NCI-H446 (cell line): ENCODE results near the gene NEK7.

Experiments used
- DNase-seq, 2 experiments: peaks; one replicate each; lab custom pipeline; 2025; lab: John Stamatoyannopoulos, UW

Gene NEK7

GRCh38 chr1:198255784-198256183 is 99.0 kb downstream of the NEK7 start:
- no peak for DNase-seq

DNA sequence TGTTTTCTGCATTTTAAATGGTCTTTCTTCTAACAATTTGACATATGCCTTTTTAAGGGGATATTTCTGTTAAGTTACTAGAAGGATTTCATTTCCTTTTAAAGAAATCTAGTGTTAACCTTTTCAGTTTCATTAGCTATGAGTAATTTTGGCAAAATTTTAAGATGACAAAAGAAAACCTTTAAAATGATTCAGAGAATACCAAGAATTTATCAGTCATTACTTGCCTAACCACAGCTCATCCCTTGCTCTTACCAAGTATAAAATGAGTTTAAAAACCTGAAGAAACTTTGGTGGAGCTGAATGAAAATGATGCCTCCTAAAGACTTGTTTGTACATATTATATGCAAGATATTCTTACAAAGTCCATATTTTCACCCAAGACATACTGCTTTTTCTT is 101.7 kb downstream of the NEK7 start:
- no peak for DNase-seq

GRCh38 chr1:198259333-198260074 is 102.7 kb downstream of the NEK7 start:
- DNase-seq, result no peak

DNA sequence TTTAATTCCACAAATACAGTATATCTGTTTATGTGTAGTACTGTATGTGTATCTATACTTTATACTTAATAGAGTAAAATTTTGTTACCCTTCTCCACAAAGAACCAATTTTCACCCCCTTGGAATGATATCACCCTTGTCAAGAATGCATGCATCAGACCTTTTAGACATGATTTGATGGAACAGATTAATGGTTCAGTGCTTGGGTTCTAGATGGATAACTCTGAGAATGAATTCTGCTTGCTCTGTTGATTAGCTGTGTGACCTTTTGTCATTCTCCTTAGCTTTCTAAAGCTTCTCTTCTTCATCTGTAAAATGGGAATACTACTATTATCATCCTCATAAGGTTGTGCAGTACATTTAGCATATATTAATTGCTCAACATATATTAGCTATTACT is 105.1 kb downstream of the NEK7 start:
- DNase-seq, result no peak

GRCh38 chr1:198263186-198263585 is 106.4 kb downstream of the NEK7 start:
- no peak for DNase-seq

GRCh38 chr1:198264282-198264681 is 107.5 kb downstream of the NEK7 start:
- DNase-seq, result no peak

- no peak for DNase-seq
Measured at GRCh38 chr1:198265073-198265661, 108.4 kb downstream of the NEK7 start.

DNA sequence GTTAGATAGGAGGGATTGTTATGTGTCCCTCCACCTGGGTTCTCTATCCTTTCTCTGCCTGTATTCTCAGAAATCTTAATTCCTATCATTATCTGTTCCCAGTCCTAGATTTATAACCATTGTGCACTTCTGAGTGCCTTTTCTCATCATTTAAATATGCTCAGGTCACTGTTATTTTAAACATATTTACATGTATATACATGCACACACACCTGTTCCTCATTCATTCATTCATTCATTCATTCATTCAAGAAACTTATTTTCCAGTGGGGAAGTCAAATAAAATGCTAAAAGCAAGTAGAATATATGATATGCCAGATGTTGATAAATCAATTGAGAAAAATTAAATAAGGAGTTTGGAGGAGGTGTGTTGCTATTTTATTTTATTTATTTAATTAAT is 110.3 kb downstream of the NEK7 start:
- DNase-seq, result no peak

DNA sequence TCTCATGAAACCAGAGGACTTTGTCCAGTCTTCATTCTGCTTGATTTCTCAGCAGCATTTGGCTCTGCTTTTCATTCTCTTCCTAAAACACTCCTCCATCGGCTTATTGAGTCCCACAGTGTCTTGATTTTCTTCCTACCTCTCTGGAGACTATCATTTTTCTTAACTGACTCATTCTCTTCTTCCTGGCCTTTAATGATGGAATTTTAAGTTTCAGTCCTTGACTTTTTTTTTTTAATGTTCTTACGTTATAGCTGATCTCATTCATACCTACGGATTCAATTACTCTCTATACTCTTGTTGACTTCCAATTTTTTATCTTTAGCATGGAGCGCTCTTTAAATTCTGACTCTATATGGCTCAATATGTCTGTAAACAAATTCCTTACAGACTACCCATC is 111.1 kb downstream of the NEK7 start:
- DNase-seq, result no peak

DNA sequence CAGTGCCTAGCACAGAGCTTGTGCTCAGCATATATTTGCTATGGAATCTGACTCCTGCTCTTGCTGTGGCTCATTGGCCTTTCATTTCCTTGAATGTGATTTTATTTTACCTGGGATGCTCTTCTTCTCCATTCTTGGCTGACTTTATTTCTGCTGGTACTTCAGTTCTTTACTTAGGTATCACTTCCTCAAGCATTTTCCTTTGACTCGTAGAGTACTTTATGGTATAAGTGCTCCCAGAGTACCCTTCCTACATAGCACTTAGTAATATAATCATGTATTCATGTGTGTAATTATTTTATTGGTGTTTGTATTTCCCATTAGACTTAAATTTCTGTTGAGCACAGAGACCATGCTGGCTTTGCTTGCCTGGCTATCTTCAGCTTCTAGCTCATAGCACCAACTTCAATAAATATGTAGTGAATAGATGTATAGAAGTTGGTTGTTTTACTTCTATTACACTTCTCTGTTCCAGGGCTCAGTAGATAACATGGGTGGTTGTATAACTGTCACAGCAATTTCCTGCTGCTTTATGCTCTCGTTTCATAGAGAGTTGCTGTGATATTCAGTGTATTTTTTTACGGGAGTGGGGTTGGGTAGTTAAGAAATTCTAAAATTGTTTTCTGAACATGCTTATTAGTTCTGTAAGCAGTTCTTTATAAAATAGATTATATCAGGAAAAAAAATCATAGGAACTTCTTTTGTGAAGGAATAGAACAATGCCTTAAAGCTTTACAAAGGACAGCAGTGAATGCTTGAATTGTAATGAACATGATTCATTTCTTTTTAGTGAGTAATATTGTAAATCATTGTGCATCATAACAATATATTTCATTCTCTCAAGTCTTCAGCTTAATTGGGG is 112.2 kb downstream of the NEK7 start:
- DNase-seq, result no peak

DNA sequence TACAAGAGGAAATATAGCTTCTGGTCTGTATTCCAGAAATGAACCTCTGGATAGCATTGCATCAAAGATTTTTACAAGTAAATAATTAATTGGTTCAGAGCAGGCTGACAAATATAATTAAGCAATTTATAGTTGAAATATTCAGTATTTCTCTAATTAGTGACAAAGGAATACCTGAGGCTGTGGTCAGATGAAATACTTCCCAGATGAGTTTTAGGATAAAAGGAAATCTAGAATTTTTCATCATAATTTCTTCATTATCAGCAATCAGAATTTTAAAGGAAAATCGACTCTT is 112.8 kb downstream of the NEK7 start:
- no peak for DNase-seq

DNA sequence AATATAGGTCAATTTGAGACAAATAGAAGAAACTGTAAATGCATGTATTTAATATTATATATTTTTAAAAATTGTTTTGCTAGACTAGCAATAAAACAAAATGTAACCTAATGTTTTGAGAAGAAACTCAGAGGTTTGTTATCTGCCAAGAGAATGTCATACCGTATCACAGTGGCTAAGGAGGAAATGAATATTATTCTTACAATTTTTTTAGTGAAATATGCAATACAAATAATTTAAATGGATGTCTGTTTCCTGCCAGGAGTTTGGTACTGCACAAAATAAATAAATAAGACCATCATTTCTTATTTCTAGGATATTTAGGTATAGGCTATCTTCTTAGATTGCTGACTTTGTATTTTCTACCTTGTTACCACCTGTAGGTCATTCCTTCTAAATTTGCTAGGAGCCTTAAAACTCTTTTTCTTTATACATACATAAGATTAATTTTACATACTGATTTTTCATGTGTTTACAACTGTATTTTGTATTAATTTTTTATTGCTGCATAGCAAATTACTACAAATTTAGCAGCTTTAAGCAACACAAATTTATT is 113.6 kb downstream of the NEK7 start:
- DNase-seq, result no peak

DNA sequence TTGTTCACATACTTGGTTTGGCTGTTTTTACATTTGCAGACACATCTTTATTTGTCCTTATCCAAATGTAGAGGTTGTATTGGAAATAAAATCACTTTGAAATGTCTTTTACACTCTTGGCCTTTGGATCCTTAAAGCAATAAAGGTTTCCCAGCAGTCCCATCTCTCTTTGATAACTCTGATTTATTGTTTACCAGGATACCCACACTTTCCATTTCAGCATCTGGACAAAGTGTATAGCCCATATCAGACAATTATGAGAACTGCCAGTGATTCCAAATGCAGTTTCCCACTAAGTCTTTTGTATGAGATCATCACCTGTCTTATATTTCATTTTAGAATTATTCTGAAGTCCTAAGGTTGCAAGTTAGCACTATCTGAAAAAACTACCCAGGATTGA is 114.7 kb downstream of the NEK7 start:
- no peak for DNase-seq

DNA sequence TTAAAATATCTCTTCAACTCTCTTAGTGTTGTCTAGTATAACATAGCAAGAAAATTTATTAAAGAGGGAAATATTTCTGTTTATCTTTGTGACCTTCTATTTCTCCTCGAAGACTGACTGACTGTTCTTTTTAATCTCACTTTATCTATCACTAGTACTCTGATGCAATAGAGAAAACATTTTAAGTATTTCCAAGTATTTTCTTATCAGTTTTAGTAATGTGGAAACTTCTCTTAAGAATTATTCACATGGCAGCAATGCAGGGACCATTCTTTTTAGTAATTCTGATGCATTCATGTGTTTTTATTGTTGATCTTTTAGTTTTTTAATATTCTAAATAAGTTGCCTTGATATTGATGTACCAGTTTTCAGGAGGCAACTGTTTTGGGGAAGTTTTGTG is 115.7 kb downstream of the NEK7 start:
- DNase-seq, result no peak

DNA sequence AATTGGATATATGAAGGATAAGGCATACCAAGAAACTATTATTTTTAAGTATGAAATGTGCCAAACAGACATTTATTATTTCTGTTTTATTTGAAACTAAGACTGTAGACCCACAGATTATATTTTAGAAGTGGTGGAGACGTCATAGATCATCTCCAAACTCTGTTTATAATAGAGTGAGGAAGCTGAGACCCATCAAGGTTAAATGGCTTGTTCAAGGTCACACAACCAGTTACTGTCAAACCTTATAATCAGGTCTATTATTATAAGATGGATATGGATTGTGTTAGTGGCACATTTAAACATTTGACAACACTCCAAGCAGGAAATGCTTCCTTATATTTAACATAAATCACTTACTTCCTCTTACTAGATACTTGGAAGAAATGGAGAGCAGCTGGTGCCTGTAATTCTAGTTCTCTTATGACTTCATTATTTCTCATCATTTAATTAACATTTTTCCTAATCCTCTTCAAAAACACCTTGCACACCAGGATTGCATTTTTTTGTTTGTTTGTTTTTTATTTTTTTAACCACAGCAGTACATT is 117.0 kb downstream of the NEK7 start:
- no peak for DNase-seq

- no peak for DNase-seq
Measured at GRCh38 chr1:198275597-198275996, 118.8 kb downstream of the NEK7 start.

- no peak for DNase-seq
Measured at GRCh38 chr1:198276241-198276640, 119.4 kb downstream of the NEK7 start.

GRCh38 chr1:198278943-198279342 is 122.1 kb downstream of the NEK7 start:
- DNase-seq, result no peak

GRCh38 chr1:198280080-198280479 is 123.3 kb downstream of the NEK7 start:
- DNase-seq, result no peak

- no peak for DNase-seq
Measured at GRCh38 chr1:198281911-198282310, 125.1 kb downstream of the NEK7 start.

DNA sequence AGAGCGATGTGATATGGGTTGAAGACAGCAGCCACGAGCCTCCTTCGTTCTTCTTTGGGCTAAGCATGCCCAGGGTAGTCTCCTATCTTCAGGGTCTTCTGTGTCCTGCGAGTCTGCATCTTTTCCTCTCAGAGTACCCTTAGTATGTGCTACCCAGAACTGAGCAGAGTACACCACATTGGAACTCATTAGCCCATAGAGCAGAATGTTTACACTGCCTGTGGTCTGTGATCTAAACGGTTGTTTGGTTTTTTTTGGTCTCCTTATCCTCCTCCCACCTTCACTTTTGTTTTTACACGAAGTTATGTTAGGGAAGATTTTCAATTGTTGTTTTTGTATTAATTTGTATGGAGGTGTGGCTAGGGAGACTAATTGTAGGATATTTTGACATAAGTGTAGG is 126.4 kb downstream of the NEK7 start:
- DNase-seq, result no peak

DNA sequence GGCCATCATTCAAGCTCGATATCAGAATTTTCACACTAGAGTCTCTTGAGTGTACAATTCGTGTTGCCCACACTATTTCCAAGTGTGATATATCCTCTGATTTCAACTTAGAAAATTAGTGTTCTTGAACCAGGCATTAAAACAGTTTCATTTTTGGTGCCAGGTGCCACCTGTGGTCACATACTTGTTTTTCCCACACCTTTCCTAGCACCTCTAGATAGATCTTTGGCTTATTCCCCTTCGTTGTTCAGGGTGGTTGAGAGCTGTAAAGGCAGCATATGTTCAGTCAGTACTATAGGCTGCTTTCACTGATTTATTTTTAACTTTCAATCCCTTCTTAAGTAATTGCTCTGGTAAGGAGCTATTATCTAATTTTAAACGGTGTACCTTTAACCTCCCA is 131.1 kb downstream of the NEK7 start:
- no peak for DNase-seq
